Glomerular visceral epithelial cell (primary cell): Measurements from ENCODE around the gene ILDR1.

Experiments
- DNase-seq: peaks from one replicate; pipeline ENCODE4 v3.0.0-alpha.2; 2016; ENCODE audit errors: extremely low spot score

ILDR1 gene

GRCh38 chr3:122019493-122019892, 2.6 kb downstream of the ILDR1 start:
- DNase-seq = no peak

GRCh38 chr3:122014741-122015140, 7.3 kb downstream of the ILDR1 start:
- DNase-seq = no peak

- DNase-seq = no peak
Measured at GRCh38 chr3:122013448-122013925, 8.6 kb downstream of the ILDR1 start.

GRCh38 chr3:122012821-122013220, 9.2 kb downstream of the ILDR1 start:
- DNase-seq = no peak

- DNase-seq = no peak
Measured at GRCh38 chr3:122011396-122011795, 10.7 kb downstream of the ILDR1 start.

GRCh38 chr3:122010506-122010905, 11.5 kb downstream of the ILDR1 start:
- DNase-seq = no peak

GRCh38 chr3:122008166-122008565, 13.9 kb downstream of the ILDR1 start:
- DNase-seq = no peak

GRCh38 chr3:122006267-122006666, 15.8 kb downstream of the ILDR1 start:
- DNase-seq = no peak

GRCh38 chr3:122004991-122005565, 17.0 kb downstream of the ILDR1 start:
- DNase-seq = peak; percentile 23

GRCh38 chr3:122004107-122004506, 17.9 kb downstream of the ILDR1 start:
- no peak for DNase-seq

- DNase-seq = no peak
Measured at GRCh38 chr3:122003606-122004005, 18.4 kb downstream of the ILDR1 start.

- DNase-seq = no peak
Measured at GRCh38 chr3:122003112-122003511, 18.9 kb downstream of the ILDR1 start.

- DNase-seq = no peak
Measured at GRCh38 chr3:122002611-122003010, 19.4 kb downstream of the ILDR1 start.

- no peak for DNase-seq
Measured at GRCh38 chr3:122001892-122002291, 20.2 kb downstream of the ILDR1 start.

GRCh38 chr3:122000936-122001605, 21.0 kb downstream of the ILDR1 start:
- DNase-seq = no peak

- DNase-seq = no peak
Measured at GRCh38 chr3:121999931-122000330, 22.1 kb downstream of the ILDR1 start.

- DNase-seq = no peak
Measured at GRCh38 chr3:121998611-121999473, 23.2 kb downstream of the ILDR1 start.

GRCh38 chr3:121998030-121998580, 23.9 kb downstream of the ILDR1 start:
- peak; percentile 31 for DNase-seq

- DNase-seq = no peak
Measured at GRCh38 chr3:121997372-121997771, 24.7 kb downstream of the ILDR1 start.

GRCh38 chr3:121996441-121996840, 25.6 kb downstream of the ILDR1 start:
- DNase-seq = no peak

- peak; percentile 69 for DNase-seq
Measured at GRCh38 chr3:121995161-121996137, 26.6 kb downstream of the ILDR1 start.
